Endothelial cell of umbilical vein (primary cell): ENCODE results near the gene GAN. TPM values are rescaled to one million over a fixed set of nuclear protein-coding genes. Genes with fewer than 3 reads are reported as not detected.

Experiments used
- BruUV-seq: library from RNA; stranded (reverse); fragments of 400-500 nt; replicated peaks from 2 replicates; lab custom pipeline; 2021; lab: Mats Ljungman, UMichigan
- CTCF ChIA-PET: fragments of 300-600, 350-600 bp; sonication (Branson Sonifier 250); formaldehyde crosslinking; loops from one replicate; lab custom pipeline; 2021; ENCODE audit warnings: antibody characterized with exemption, inconsistent platforms; lab: Charles Lee
- POLR2A ChIA-PET: fragments of 300-600, 350-600 bp; sonication (Branson Sonifier 250); formaldehyde crosslinking; loops from one replicate; lab custom pipeline; 2021; ENCODE audit warnings: antibody characterized with exemption, inconsistent platforms; lab: Charles Lee
- DNase-seq: peaks from one replicate; pipeline ENCODE4 v3.0.0-alpha.2; 2011; ENCODE audit warnings: low read depth, low spot score
- FAIRE-seq: peaks from 2 replicates; lab custom pipeline; 2011; peaks lifted over from hg19 to GRCh38; lab: Jason Lieb, UNC
- H2AFZ ChIP-seq: 2 replicates; pipeline ENCODE4 v1.6.0; 2012; ENCODE audit warnings: low read depth, low read length, control low read depth, inconsistent platforms
- H3K27ac ChIP-seq: 2 replicates; pipeline ENCODE4 v1.5.1; 2011; ENCODE audit warnings: low read depth, mild to moderate bottlenecking, control low read depth, low read length, moderate library complexity; ENCODE audit not compliant: insufficient read depth
- H3K27me3 ChIP-seq, 2 experiments: 2 replicates each; pipeline versions ENCODE4 v1.6.0 to v1.6.1; 2011; ENCODE audit warnings: low read length in 2 of 2, mixed read lengths in 1 of 2; ENCODE audit not compliant: control insufficient read depth in 2 of 2, insufficient read depth in 2 of 2
- H3K36me3 ChIP-seq, 2 experiments: 2 replicates in 1 of 2; 3 replicates in 1 of 2; pipeline ENCODE4 v1.5.1; 2011; ENCODE audit warnings: low read length in 2 of 2, mild to moderate bottlenecking in 1 of 2, moderate library complexity in 1 of 2; ENCODE audit not compliant: control insufficient read depth in 2 of 2, insufficient read depth in 2 of 2; ENCODE audit errors: extremely low read depth in 1 of 2
- H3K4me1 ChIP-seq: 3 replicates; pipeline ENCODE4 v1.5.1; 2011; ENCODE audit warnings: mild to moderate bottlenecking, low read length; ENCODE audit not compliant: control insufficient read depth, insufficient read depth; ENCODE audit errors: extremely low read depth
- H3K4me2 ChIP-seq: 2 replicates; pipeline ENCODE4 v1.6.1; 2011; ENCODE audit warnings: low read length, control low read depth, mixed read lengths; ENCODE audit not compliant: insufficient read depth
- H3K4me3 ChIP-seq, 3 experiments: fragments of 200-600 bp in 1 of 3; sonication (generic), shearing (Covaris generic) in 1 of 3; replicated peaks in 1 of 3; 2 replicates each; pipeline ENCODE4 v1.5.1; 2011 to 2016; ENCODE audit warnings: control low read depth in 3 of 3, low read length in 3 of 3, mild to moderate bottlenecking in 2 of 3, inconsistent platforms in 1 of 3, low read depth in 1 of 3, moderate library complexity in 1 of 3; ENCODE audit not compliant: insufficient read depth in 1 of 3
- H3K79me2 ChIP-seq: 2 replicates; pipeline ENCODE4 v1.6.0; 2012; ENCODE audit warnings: low read length, inconsistent platforms; ENCODE audit not compliant: control insufficient read depth, insufficient read depth
- H3K9ac ChIP-seq: replicated peaks from 2 replicates; pipeline ENCODE3; 2011; ENCODE audit warnings: low read length, control low read depth; ENCODE audit not compliant: insufficient read depth; ENCODE audit errors: extremely low read depth
- H3K9me1 ChIP-seq: replicated peaks from 3 replicates; pipeline ENCODE4 v1.6.0; 2011; ENCODE audit warnings: mild to moderate bottlenecking, low read length; ENCODE audit not compliant: control insufficient read depth, insufficient read depth; ENCODE audit errors: extremely low read depth
- H3K9me3 ChIP-seq: replicated peaks from 2 replicates; pipeline ENCODE4 v1.5.1; 2012; ENCODE audit warnings: low read length, inconsistent platforms; ENCODE audit not compliant: control insufficient read depth, insufficient read depth
- H4K20me1 ChIP-seq: replicated peaks from 2 replicates; pipeline ENCODE3; 2011; ENCODE audit warnings: mild to moderate bottlenecking, low read length; ENCODE audit not compliant: control insufficient read depth, insufficient read depth; ENCODE audit errors: extremely low read depth
- EZH2 ChIP-seq: IDR thresholded peaks from 2 replicates; pipeline ENCODE4 v1.6.1; 2012; ENCODE audit warnings: borderline replicate concordance, low read depth, mild to moderate bottlenecking, moderate library complexity, low read length, inconsistent platforms; ENCODE audit not compliant: severe bottlenecking
- FOS ChIP-seq: IDR thresholded peaks from 2 replicates; pipeline ENCODE4 v1.6.1; 2011; ENCODE audit warnings: mild to moderate bottlenecking, low read length, moderate library complexity, borderline replicate concordance; ENCODE audit not compliant: insufficient read depth
- GATA2 ChIP-seq: IDR thresholded peaks from 2 replicates; pipeline ENCODE4 v1.7.0; 2011; ENCODE audit warnings: low read depth, mild to moderate bottlenecking, moderate library complexity, mixed read lengths, low read length; ENCODE audit not compliant: insufficient read length, insufficient read depth
- JUN ChIP-seq: IDR thresholded peaks from 2 replicates; pipeline ENCODE4 v1.6.1; 2011; ENCODE audit warnings: borderline replicate concordance, low read depth; ENCODE audit not compliant: insufficient read length, insufficient read depth
- MYC ChIP-seq: IDR thresholded peaks from one replicate; pipeline ENCODE4 v1.6.1; 2011; ENCODE audit warnings: mild to moderate bottlenecking, low read depth, low read length
- POLR2A ChIP-seq: IDR thresholded peaks from 2 replicates; pipeline ENCODE4 v1.6.1; 2012; ENCODE audit warnings: low read depth, mild to moderate bottlenecking, control low read depth, low read length
- POLR2AphosphoS5 ChIP-seq: IDR thresholded peaks from 2 replicates; pipeline ENCODE4 v1.6.1; 2012; ENCODE audit warnings: low read depth, mild to moderate bottlenecking, control low read depth, low read length, moderate library complexity; ENCODE audit not compliant: insufficient read depth
- dilution Hi-C: fragments of 300-500 bp; cut with MboI; formaldehyde crosslinking; loops from one replicate; pipeline ENCODE4 v1.15.0; 2019; ENCODE audit warnings: low sequenced_read_pairs; ENCODE audit not compliant: extremely low pct_ligation_motif_present
- intact Hi-C: fragments of 100-400 bp; cut with micrococcal nuclease; formaldehyde crosslinking; loops from one replicate; pipeline ENCODE4 v1.10.0; 2022
- polyA plus RNA-seq, 4 experiments: library from polyadenylated mRNA; depleted of rRNA in 3 of 4; stranded (reverse) in 3 of 4; unstranded in 1 of 4; fragments of >200 nt; gene quantifications; 2 replicates each; pipeline versions ENCODE4 v1.2.1 to v1.2.3, GENCODE V29; 2011 to 2012; ENCODE audit warnings: missing spikeins in 1 of 4
- total RNA-seq: library from RNA; stranded (reverse); gene quantifications from 2 replicates; pipeline ENCODE4 v1.2.3, GENCODE V29; 2021
- TF ChIP-seq, protein P1 (sequence below), 2 donors: IDR thresholded peaks; 1 replicate in 1 of 2; 2 replicates in 1 of 2; pipeline ENCODE4 v1.5.1; 2011; ENCODE audit warnings: low read length in 2 of 2, mild to moderate bottlenecking in 2 of 2, moderate library complexity in 2 of 2, control low read depth in 1 of 2, inconsistent platforms in 1 of 2, low read depth in 1 of 2; ENCODE audit not compliant: insufficient read depth in 1 of 2; ENCODE audit errors: extremely low read depth in 1 of 2
- TF ChIP-seq, protein P2 (sequence below): IDR thresholded peaks from 2 replicates; pipeline ENCODE4 v1.6.1; 2011; ENCODE audit not compliant: insufficient read depth, insufficient read length

The GAN gene
- total and polyA plus RNA-seq, 2 donors (not counting 3 experiments of a cell fraction or from before 2014, with no cell fraction given): 1.8 to 11.1 TPM

DNA sequence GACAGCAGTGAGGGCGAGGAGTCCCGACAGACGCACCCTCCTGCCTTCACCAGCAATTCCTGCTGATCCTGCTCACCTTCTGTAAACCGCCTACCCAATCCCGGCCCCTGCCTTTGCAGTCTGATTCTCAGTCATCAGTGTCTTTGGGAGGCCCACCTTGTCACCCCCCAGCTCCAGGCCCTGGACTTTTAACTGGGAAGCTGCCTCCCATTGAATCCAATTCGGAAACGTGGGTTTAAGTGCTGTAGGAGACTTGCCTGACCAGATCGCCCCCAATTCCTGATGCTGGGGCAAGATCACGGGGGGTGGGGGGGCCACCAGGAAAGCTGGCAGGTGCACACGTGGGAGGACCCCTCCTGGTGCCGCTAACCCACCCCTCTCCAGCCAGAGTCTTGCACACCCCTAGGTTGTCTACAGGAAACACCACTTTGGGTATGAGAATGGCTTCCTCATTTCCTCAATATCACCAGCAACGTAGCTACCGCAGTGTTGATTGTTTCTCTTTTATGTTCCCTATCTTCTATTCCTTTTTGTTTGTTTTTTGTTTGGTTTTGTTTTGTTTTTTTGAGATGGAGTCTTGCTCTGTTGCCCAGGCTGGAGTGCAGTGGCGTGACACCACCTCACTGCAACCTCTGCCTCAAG is 83.2 kb downstream of the GAN start:
- TF ChIP-seq, protein P1, sequence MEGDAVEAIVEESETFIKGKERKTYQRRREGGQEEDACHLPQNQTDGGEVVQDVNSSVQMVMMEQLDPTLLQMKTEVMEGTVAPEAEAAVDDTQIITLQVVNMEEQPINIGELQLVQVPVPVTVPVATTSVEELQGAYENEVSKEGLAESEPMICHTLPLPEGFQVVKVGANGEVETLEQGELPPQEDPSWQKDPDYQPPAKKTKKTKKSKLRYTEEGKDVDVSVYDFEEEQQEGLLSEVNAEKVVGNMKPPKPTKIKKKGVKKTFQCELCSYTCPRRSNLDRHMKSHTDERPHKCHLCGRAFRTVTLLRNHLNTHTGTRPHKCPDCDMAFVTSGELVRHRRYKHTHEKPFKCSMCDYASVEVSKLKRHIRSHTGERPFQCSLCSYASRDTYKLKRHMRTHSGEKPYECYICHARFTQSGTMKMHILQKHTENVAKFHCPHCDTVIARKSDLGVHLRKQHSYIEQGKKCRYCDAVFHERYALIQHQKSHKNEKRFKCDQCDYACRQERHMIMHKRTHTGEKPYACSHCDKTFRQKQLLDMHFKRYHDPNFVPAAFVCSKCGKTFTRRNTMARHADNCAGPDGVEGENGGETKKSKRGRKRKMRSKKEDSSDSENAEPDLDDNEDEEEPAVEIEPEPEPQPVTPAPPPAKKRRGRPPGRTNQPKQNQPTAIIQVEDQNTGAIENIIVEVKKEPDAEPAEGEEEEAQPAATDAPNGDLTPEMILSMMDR (IDR thresholded peaks at IDR 0.05; ENCODE audit: extremely low read depth in 1 of 2, insufficient read depth in 1 of 2, low read depth in 1 of 2, low read length in 2 of 2): no peak
- TF ChIP-seq, protein P2, sequence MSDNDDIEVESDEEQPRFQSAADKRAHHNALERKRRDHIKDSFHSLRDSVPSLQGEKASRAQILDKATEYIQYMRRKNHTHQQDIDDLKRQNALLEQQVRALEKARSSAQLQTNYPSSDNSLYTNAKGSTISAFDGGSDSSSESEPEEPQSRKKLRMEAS: no peak
- TF ChIP-seq MYC (no peak), POLR2A (no peak), GATA2 (no peak), POLR2AphosphoS5 (no peak), JUN (no peak), EZH2 (no peak), FOS (no peak)
- intact Hi-C loops (no loop called here), dilution Hi-C loops (loop anchor here (25.0 kb wide), 1 partner anchor 339 kb away; no protein-coding TSS in a partner anchor)
- H3K9me1 ChIP-seq: no peaks in the 10 kb centered on the region
- H4K20me1 ChIP-seq: no peaks in the 10 kb centered on the region
- no peak overlapping the region for H3K9ac ChIP-seq
- H3K27ac ChIP-seq: no peak overlapping the region
- no peak for FAIRE-seq
- no peaks in the 10 kb centered on the region for H3K27me3 ChIP-seq
- no peak overlapping the region for H3K4me2 ChIP-seq
- ChIA-PET POLR2A (no interaction called here), CTCF (no interaction called here)
- H3K9me3 ChIP-seq: no peaks in the 10 kb centered on the region
- no peaks in the 10 kb centered on the region for H3K79me2 ChIP-seq
- no peak for DNase-seq
- H3K36me3 ChIP-seq: no peaks in the 10 kb centered on the region
- no peak overlapping the region for H2AFZ ChIP-seq
- peaks cover 17% of the 10 kb centered on the region for H3K4me1 ChIP-seq
- H3K4me3 ChIP-seq: no peak overlapping the region
- BruUV-seq: no TSS peak
